Prostate gland (tissue), 2 donors: ENCODE results near the gene ITGAL. TPM values are rescaled to one million over a fixed set of nuclear protein-coding genes. Genes with fewer than 3 reads are reported as not detected.

ENCODE experiments used
- DNase-seq: peaks from one replicate; pipeline ENCODE4 v3.0.0-alpha.2; 2019; ENCODE audit warnings: low spot score
- H3K27ac ChIP-seq, 2 donors: fragments of 200-600 bp; sonication (generic); 2 replicates each; pipeline ENCODE4 v1.5.1; 2017 to 2019
- H3K27me3 ChIP-seq: fragments of 200-600 bp; sonication (generic); replicated peaks from 2 replicates; pipeline ENCODE4 v1.5.1; 2019; ENCODE audit not compliant: insufficient read depth
- H3K36me3 ChIP-seq, 2 donors: fragments of 200-600 bp; sonication (generic); 1 replicate in 1 of 2; 2 replicates in 1 of 2; pipeline versions ENCODE4 v1.5.1 to v1.8.1; 2017 to 2019
- H3K4me1 ChIP-seq: fragments of 200-600 bp; sonication (generic); replicated peaks from 2 replicates; pipeline ENCODE4 v1.5.1; 2019
- H3K4me3 ChIP-seq, 2 donors: fragments of 200-600 bp; sonication (generic); 2 replicates each; pipeline ENCODE4 v1.5.1; 2017 to 2019
- H3K9me3 ChIP-seq: fragments of 200-600 bp; sonication (generic); 2 replicates; pipeline ENCODE4 v1.5.1; 2017
- POLR2A ChIP-seq: fragments of 450-650 bp; IDR thresholded peaks from one replicate; pipeline ENCODE4 v1.6.1; 2016; ENCODE audit warnings: antibody characterized with exemption, mild to moderate bottlenecking
- POLR2AphosphoS5 ChIP-seq: sonication (generic); formaldehyde crosslinking; IDR thresholded peaks from one replicate; pipeline ENCODE4 v1.6.1; 2017; ENCODE audit warnings: antibody characterized with exemption
- WGBS: methylation state at CpG from one replicate; pipeline ENCODE4 v1.1.5; 2018; 5-methylcytosine and 5-hydroxymethylcytosine counted together
- intact Hi-C: fragments of 100-400 bp; cut with DNase I; formaldehyde crosslinking; loops from one replicate; pipeline ENCODE4 v1.14.2; 2022
- total RNA-seq, 2 donors: library from RNA; depleted of rRNA; stranded (reverse); fragments of >200 nt; gene quantifications; one replicate each; pipeline ENCODE4 v1.1.0, GENCODE V29; 2016
- TF ChIP-seq, protein P1 (sequence below), 4 experiments: fragments of 200-600 bp in 2 of 4; fragments of 450-650 bp in 2 of 4; sonication (generic) in 2 of 4; IDR thresholded peaks; 1 replicate in 3 of 4; 2 replicates in 1 of 4; pipeline ENCODE4 v1.5.1; 2016 to 2019; ENCODE audit warnings: antibody characterized with exemption in 4 of 4, mild to moderate bottlenecking in 2 of 4, moderate library complexity in 2 of 4

The ITGAL gene
- total RNA-seq, 2 donors from 2014 or later, result 2.5 to 12.7 TPM

DNA sequence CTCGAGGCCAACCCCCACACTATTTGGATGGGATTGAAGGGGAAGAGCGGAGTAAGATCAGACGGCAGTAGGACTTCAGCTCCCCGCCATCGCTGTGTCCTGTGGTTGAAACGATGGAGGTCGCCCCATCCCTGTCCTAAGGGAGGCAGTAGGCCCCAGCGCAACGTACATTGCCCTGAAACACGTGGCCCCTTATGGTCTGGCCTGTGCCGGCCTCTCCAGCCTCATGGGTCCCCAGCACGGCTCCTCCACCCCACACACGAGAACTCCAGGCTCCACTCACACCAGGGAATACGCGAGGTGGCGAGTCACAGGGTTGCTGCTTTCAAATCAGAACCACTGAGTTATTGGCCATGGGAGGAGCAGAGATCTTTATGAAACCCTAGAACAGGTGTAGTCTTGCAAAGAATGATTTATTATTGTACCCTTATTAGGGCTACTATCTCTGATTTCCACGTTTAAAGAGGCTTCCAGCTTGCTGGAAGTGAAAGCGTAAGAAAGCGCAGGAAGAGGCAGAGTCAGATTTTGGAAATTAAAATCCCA is 42.0 kb upstream of the ITGAL start:
- peak overlapping the region; percentile 55 to 58 for H3K27ac ChIP-seq
- peak overlapping the region in 1 of 2 donors; percentile 61 for H3K4me3 ChIP-seq
- intact Hi-C loops, result loop anchor here (5.0 kb wide), 2 partner anchors 97 to 202 kb away; partner anchors contain the start of gene ZNF768
- H3K27me3 ChIP-seq, result no peaks in the 10 kb centered on the region
- H3K36me3 ChIP-seq, result no peaks in the 10 kb centered on the region
- H3K4me1 ChIP-seq, result peaks cover 4% of the 10 kb centered on the region
- H3K9me3 ChIP-seq, result no peaks in the 10 kb centered on the region
- TF ChIP-seq, protein P1, sequence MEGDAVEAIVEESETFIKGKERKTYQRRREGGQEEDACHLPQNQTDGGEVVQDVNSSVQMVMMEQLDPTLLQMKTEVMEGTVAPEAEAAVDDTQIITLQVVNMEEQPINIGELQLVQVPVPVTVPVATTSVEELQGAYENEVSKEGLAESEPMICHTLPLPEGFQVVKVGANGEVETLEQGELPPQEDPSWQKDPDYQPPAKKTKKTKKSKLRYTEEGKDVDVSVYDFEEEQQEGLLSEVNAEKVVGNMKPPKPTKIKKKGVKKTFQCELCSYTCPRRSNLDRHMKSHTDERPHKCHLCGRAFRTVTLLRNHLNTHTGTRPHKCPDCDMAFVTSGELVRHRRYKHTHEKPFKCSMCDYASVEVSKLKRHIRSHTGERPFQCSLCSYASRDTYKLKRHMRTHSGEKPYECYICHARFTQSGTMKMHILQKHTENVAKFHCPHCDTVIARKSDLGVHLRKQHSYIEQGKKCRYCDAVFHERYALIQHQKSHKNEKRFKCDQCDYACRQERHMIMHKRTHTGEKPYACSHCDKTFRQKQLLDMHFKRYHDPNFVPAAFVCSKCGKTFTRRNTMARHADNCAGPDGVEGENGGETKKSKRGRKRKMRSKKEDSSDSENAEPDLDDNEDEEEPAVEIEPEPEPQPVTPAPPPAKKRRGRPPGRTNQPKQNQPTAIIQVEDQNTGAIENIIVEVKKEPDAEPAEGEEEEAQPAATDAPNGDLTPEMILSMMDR (IDR thresholded peaks at IDR 0.05), result no peak
- no peak for TF ChIP-seq POLR2A
- TF ChIP-seq POLR2AphosphoS5, result no peak
- DNase-seq, result no peak
- WGBS, result 48% methylated on average over 19 of the region's 19 CpGs

DNA sequence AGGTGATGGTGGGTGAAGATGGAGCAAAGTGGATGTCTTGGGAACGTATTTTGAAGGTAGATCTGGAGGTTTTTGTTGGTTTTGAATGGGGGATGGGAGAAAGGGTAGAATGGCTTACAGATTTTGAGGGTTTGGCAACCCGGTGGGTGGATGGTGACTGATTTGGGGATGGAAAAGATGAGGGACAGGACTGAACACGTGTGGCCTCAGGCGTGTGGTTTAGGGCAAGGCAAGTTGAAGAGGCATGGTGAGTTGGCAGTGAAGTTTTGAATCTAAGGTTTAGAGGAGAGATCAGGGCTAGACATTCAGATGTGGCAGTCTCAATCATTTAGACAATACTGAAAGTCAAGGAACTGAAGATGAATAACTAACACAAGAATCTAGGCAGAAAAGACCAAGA is 37.7 kb upstream of the ITGAL start:
- intact Hi-C loops, result loop anchor here (5.0 kb wide), 2 partner anchors 92 to 197 kb away; partner anchors contain the start of gene ZNF768
- H3K4me1 ChIP-seq, result no peaks in the 10 kb centered on the region
- WGBS, result 62% methylated on average over 4 of the region's 4 CpGs
- no peaks in the 10 kb centered on the region for H3K9me3 ChIP-seq
- H3K4me3 ChIP-seq, result no peak overlapping the region
- H3K27me3 ChIP-seq, result no peaks in the 10 kb centered on the region
- TF ChIP-seq POLR2AphosphoS5 (no peak), POLR2A (no peak)
- TF ChIP-seq, protein P1 (IDR thresholded peaks at IDR 0.05), result no peak
- H3K36me3 ChIP-seq, result no peaks in the 10 kb centered on the region
- no peak for DNase-seq
- no peak overlapping the region for H3K27ac ChIP-seq

DNA sequence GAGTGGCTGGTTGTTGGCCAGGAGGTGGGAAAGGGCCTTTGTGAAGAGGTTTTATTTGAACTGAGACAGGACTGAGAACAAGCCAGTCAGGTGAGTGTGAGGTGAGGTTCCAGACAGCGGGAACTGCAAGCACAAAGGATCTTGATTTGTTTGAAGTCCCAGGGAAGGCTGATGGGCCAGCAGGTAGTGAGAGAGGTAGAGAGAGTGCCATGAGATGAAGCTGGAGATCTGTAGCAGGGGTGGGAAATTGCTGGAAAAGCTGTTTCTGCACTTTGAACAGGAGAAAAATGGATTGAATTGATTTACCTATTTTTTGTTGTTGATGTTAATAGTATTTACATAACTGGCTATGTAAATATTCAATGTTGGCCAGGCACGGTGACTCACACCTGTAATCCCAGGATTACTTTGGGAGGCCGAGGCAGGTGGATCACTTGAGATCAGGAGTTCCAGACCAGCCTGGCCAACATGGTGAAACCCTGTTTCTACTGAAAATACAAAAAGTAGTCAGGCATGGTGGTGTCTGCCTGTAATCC is 35.0 kb upstream of the ITGAL start:
- TF ChIP-seq POLR2A, result no peak
- TF ChIP-seq POLR2AphosphoS5, result peak; percentile 89
- Histone ChIP-seq H3K27me3 (no peaks in the 10 kb centered on the region), H3K4me1 (no peaks in the 10 kb centered on the region), H3K9me3 (no peaks in the 10 kb centered on the region), H3K4me3 (no peak overlapping the region), H3K36me3 (no peaks in the 10 kb centered on the region), H3K27ac (peak overlapping the region; percentile 32 to 57)
- intact Hi-C loops, result no loop called here
- 37% methylated on average over 3 of the region's 3 CpGs for WGBS
- peak; percentile 83 for DNase-seq

DNA sequence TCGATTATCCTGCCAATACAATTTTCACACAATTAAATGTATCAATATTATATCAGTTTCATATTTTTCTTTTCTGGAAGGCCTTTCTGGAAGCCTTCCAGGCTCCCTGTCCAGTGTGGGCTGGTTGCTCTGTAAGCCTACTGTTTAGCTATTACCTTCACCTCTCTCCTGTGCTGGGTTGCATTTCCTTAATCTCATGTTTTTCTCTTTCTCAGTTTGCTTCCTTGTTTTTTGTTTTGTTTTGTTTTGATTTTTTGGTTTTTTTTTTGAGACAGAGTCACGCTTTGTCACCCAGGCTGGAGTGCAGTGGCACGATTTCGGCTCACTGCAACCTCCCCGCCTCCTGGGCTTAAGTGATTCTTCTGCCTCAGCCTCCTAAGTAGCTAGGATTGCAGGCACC is 33.7 kb upstream of the ITGAL start:
- WGBS, result 88% methylated on average over 5 of the region's 5 CpGs
- no peaks in the 10 kb centered on the region for H3K27me3 ChIP-seq
- H3K4me1 ChIP-seq, result no peaks in the 10 kb centered on the region
- H3K27ac ChIP-seq, result no peak overlapping the region
- intact Hi-C loops, result no loop called here
- TF ChIP-seq POLR2AphosphoS5 (no peak), POLR2A (no peak)
- TF ChIP-seq, protein P1 (IDR thresholded peaks at IDR 0.05), result no peak
- H3K4me3 ChIP-seq, result no peak overlapping the region
- no peaks in the 10 kb centered on the region for H3K9me3 ChIP-seq
- DNase-seq, result no peak
- no peaks in the 10 kb centered on the region for H3K36me3 ChIP-seq

DNA sequence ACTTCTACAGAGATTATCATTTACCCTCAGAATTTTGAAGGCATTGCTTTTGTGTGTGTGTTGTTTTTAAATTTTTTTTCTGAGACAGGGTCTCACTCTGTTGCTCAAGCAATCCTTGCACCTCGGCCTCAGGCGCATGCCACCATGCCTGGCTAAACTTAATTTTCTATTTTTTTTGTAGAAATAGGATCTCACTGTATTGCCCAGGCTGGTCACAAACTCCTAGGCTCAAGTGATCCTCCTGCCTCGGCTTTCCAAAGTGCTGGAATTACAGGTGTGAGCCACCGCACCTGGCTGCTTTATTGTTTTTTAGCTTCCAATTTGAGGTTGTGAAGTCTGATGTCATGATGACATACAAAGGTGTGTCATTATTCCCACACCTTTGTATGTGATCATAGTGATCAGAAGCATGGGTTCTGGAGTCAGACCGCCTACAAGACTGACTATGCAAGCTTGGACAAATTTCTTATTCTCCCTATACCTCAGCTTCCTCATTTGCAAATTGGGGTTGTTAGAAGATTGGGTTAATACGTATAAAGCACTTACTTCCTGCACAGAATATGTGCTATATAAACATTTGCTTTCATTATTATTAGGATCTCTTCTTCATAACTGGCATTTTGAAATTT is 32.7 kb upstream of the ITGAL start:
- H3K27ac ChIP-seq, result no peak overlapping the region
- H3K9me3 ChIP-seq, result no peaks in the 10 kb centered on the region
- no peak overlapping the region for H3K4me3 ChIP-seq
- 85% methylated on average over 6 of the region's 6 CpGs for WGBS
- H3K36me3 ChIP-seq, result no peaks in the 10 kb centered on the region
- no peak for DNase-seq
- no peaks in the 10 kb centered on the region for H3K27me3 ChIP-seq
- no peak for TF ChIP-seq POLR2AphosphoS5
- TF ChIP-seq POLR2A, result no peak
- TF ChIP-seq, protein P1 (IDR thresholded peaks at IDR 0.05), result no peak
- intact Hi-C loops, result no loop called here
- H3K4me1 ChIP-seq, result no peaks in the 10 kb centered on the region
